GM10266 (cell line): ENCODE results near the gene RAB39B.
"Not testable (repeated sequence)": the region's sequence is repeated elsewhere in the genome, so short reads cannot be mapped to it uniquely, and the experiment has no call there.

Experiments used
- DNase-seq: peaks from one replicate; pipeline ENCODE4 v3.0.0; 2012; ENCODE audit errors: extremely low spot score
- CTCF ChIP-seq: IDR thresholded peaks from 2 replicates; pipeline ENCODE4 v1.5.1; 2012; ENCODE audit warnings: mild to moderate bottlenecking, low read depth; ENCODE audit not compliant: control insufficient read depth, insufficient read depth; ENCODE audit errors: missing control alignments

RAB39B gene

GRCh38 chrX:155235891-155236290 lies 28.4 kb downstream of the RAB39B start:
- no peak for DNase-seq
- no peak for TF ChIP-seq CTCF

- peak; percentile 28 for DNase-seq
- TF ChIP-seq CTCF = no peak
Measured at GRCh38 chrX:155231163-155231562, 33.1 kb downstream of the RAB39B start.

- TF ChIP-seq CTCF = no peak
- DNase-seq = no peak
Measured at GRCh38 chrX:155225774-155226173, 38.5 kb downstream of the RAB39B start.

- not testable (repeated sequence) for DNase-seq
Measured at GRCh38 chrX:155223746-155224145, 40.5 kb downstream of the RAB39B start.

GRCh38 chrX:155221351-155221750 lies 42.9 kb downstream of the RAB39B start:
- no peak for DNase-seq
- TF ChIP-seq CTCF = no peak

- TF ChIP-seq CTCF = no peak
- DNase-seq = no peak
Measured at GRCh38 chrX:155218777-155219176, 45.5 kb downstream of the RAB39B start.

- DNase-seq = peak; percentile 20
- no peak for TF ChIP-seq CTCF
Measured at GRCh38 chrX:155216940-155217440, 47.3 kb downstream of the RAB39B start.
